Measurements from ENCODE around the gene LINC00305. TPM values are rescaled to one million over a fixed set of nuclear protein-coding genes. Genes with fewer than 3 reads are reported as not detected.

LINC00305 gene
- total RNA-seq, 1 donor from 2014 or later: not detected

- DNase-seq: no peak
These were observed 36.9 kb downstream of the LINC00305 start for GRCh38 chr18:64111950-64112349.

- no peak for DNase-seq
These were observed 38.0 kb downstream of the LINC00305 start for GRCh38 chr18:64110692-64111480.

GRCh38 chr18:64103986-64104385, 44.9 kb downstream of the LINC00305 start:
- no peak for DNase-seq

- no peak for DNase-seq
These were observed 48.6 kb downstream of the LINC00305 start for GRCh38 chr18:64100116-64100922.

GRCh38 chr18:64099244-64099643, 49.6 kb downstream of the LINC00305 start:
- DNase-seq: no peak

- DNase-seq: no peak
These were observed 51.4 kb downstream of the LINC00305 start for GRCh38 chr18:64097497-64097896.

- no peak for DNase-seq
These were observed 53.8 kb downstream of the LINC00305 start for GRCh38 chr18:64095056-64095455.

GRCh38 chr18:64094210-64094609, 54.7 kb downstream of the LINC00305 start:
- DNase-seq: no peak

- DNase-seq: no peak
These were observed 57.4 kb downstream of the LINC00305 start for GRCh38 chr18:64091526-64091925.

GRCh38 chr18:64090876-64091275, 58.0 kb downstream of the LINC00305 start:
- no peak for DNase-seq

GRCh38 chr18:64083916-64084315, 65.0 kb downstream of the LINC00305 start:
- DNase-seq: no peak

- DNase-seq: no peak
These were observed 66.4 kb downstream of the LINC00305 start for GRCh38 chr18:64082513-64082912.

- no peak for DNase-seq
These were observed 66.8 kb downstream of the LINC00305 start for GRCh38 chr18:64082054-64082453.

GRCh38 chr18:64073971-64074370, 74.9 kb downstream of the LINC00305 start:
- DNase-seq: no peak

GRCh38 chr18:64055019-64055418, 93.9 kb downstream of the LINC00305 start:
- no peak for DNase-seq

GRCh38 chr18:64053246-64053645, 95.6 kb downstream of the LINC00305 start:
- DNase-seq: no peak

GRCh38 chr18:64052772-64053171, 96.1 kb downstream of the LINC00305 start:
- no peak for DNase-seq

GRCh38 chr18:64044616-64045015, 104.3 kb downstream of the LINC00305 start:
- no peak for DNase-seq

- no peak for DNase-seq
These were observed 106.0 kb downstream of the LINC00305 start for GRCh38 chr18:64042728-64043358.

GRCh38 chr18:64037812-64038414, 111.0 kb downstream of the LINC00305 start:
- peak; percentile 1 for DNase-seq

- DNase-seq: no peak
These were observed 116.6 kb downstream of the LINC00305 start for GRCh38 chr18:64032312-64032711.

GRCh38 chr18:64031411-64031810, 117.5 kb downstream of the LINC00305 start:
- DNase-seq: no peak
